ENCODE results near the gene TNS1. TPM values are rescaled to one million over a fixed set of nuclear protein-coding genes. Genes with fewer than 3 reads are reported as not detected.

Gene TNS1
- total and polyA plus RNA-seq, 9 of the 15 experiments (the other 6 are each of a cell fraction or from before 2014, with no cell fraction given): 0.13 to 2.7 (median 0.77) TPM

GRCh38 chr2:217803653-217803960 lies 199.2 kb downstream of the TNS1 start:
- H2AFZ ChIP-seq (ENCODE audit: low read depth, low read length): no peak overlapping the region
- H3K36me3 ChIP-seq (ENCODE audit: control insufficient read depth, insufficient read depth, low read length): no peaks in the 10 kb centered on the region
- ATAC-seq: no peak; the same call in 2 of the 3 replicates
- in situ Hi-C loops (cut with MboI) (no loop called here), intact Hi-C loops (cut with micrococcal nuclease) (loop anchor here (5.0 kb wide), 1 partner anchor 79 kb away; no protein-coding TSS in a partner anchor)
- H3K79me2 ChIP-seq (ENCODE audit: control insufficient read depth, insufficient read depth, low read length): no peaks in the 10 kb centered on the region
- no peak for TF ChIP-seq RBM22 (IDR thresholded peaks at IDR 0.05; ENCODE audit: low read depth, low read length, poor library complexity, severe bottlenecking)
- TF ChIP-seq ZC3H8 (IDR thresholded peaks at IDR 0.05): no peak
- no peaks in the 10 kb centered on the region; a peak in 1 of 5 replicates for H3K27me3 ChIP-seq (ENCODE audit: control insufficient read depth in 2 of 2, insufficient read depth in 2 of 2, low read length in 2 of 2)
- 0% methylated on average over 2 of the region's 3 CpGs for WGBS (ENCODE audit: insufficient coverage, low coverage, missing lambda C conversion rate)
- no peaks in the 10 kb centered on the region for H3K9me1 ChIP-seq (ENCODE audit: control insufficient read depth, insufficient read depth, low read length)
- no peak overlapping the region for H3K9ac ChIP-seq (ENCODE audit: insufficient read depth in 1 of 2, low read depth in 2 of 2, low read length in 2 of 2)
- no peak for FAIRE-seq
- H3K4me2 ChIP-seq (ENCODE audit: insufficient read depth, low read length): no peak overlapping the region
- CTCF ChIA-PET (ENCODE audit: low intra/inter-chr PET ratio): no interaction called here
- no peaks in the 10 kb centered on the region for H4K20me1 ChIP-seq (replicated peaks; ENCODE audit: control insufficient read depth, insufficient read depth, low read length)
- POLR2A ChIA-PET: interaction anchor here (0.9 kb wide), 1 partner anchor 100 kb away, joined by 3 read pairs; no protein-coding TSS in a partner anchor
- DNase-seq (ENCODE audit: extremely low read depth in 1 of 4, low spot score in 3 of 4): no peak
- no peaks in the 10 kb centered on the region for H3K9me3 ChIP-seq (replicated peaks; ENCODE audit: control insufficient read depth, insufficient read depth, low read depth, low read length)
- H3K4me3 ChIP-seq: no peak overlapping the region
- H3K4me1 ChIP-seq (replicated peaks in 1 of 2; ENCODE audit: control insufficient read depth in 2 of 2, insufficient read depth in 2 of 2, low read length in 2 of 2): peaks cover 0 to 17% of the 10 kb centered on the region in 2 experiments; a peak in 4 of 5 replicates
- H3K27ac ChIP-seq (ENCODE audit: extremely low read depth, low read depth, low read length): no peak overlapping the region
- BruUV-seq (replicated peaks): no TSS peak

DNA sequence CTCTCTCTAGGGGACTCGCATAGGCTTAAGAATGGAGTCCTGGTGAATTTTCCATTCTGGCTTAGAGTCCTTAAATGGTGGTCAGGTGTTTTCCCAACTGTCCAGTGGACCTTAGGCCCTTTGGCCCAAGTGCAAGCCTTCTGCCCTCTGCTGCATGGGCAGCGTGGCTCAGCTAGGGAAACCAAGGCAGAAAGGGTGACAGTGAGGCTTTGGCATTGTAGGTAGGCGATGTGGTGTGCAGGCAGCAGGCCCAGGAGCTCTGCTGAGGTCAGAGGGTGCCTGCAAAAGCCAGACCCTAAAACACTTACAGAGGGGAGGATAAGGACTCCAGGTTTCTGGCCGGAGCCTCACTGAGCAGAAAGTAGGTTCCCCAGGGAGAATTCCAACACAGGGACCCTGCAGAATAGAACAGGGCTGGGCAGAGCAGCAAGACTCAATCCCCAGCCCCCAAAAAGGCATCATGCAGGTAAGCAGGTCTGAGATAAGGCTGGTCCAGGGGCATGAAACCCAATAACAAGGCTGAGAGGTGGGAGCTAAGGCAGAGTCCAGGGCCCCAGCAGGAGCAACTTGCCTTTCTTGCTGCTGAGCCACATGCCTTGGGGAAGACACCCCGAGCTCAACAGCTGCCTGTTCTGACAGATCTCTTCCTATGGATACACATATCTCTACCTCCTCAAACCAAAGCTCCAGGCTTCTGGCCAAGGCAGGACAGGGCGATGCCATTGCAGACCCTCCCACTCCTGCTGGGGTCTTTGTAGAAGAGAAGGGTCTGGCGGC lies 199.7 kb downstream of the TNS1 start:
- WGBS (ENCODE audit: insufficient coverage, low coverage, missing lambda C conversion rate): 0% methylated on average over 7 of the region's 7 CpGs
- intact Hi-C loops (cut with micrococcal nuclease): loop anchor here (5.0 kb wide), 1 partner anchor 79 kb away; no protein-coding TSS in a partner anchor
- ChIA-PET POLR2A (interaction anchor here (0.7 to 0.9 kb wide), 2 partner anchors 100 to 214 kb away, joined by 3 read pairs; no protein-coding TSS in a partner anchor), CTCF (ENCODE audit: low intra/inter-chr PET ratio) (no interaction called here)
- H4K20me1 ChIP-seq (replicated peaks; ENCODE audit: control insufficient read depth, insufficient read depth, low read length): no peaks in the 10 kb centered on the region
- H2AFZ ChIP-seq (ENCODE audit: low read depth, low read length): no peak overlapping the region
- in situ Hi-C loops (cut with MboI): no loop called here
- H3K9me1 ChIP-seq (ENCODE audit: control insufficient read depth, insufficient read depth, low read length): no peaks in the 10 kb centered on the region
- H3K79me2 ChIP-seq (ENCODE audit: control insufficient read depth, insufficient read depth, low read length): no peaks in the 10 kb centered on the region
- H3K4me3 ChIP-seq: no peak overlapping the region
- H3K27me3 ChIP-seq (ENCODE audit: control insufficient read depth in 2 of 2, insufficient read depth in 2 of 2, low read length in 2 of 2): no peaks in the 10 kb centered on the region; a peak in 1 of 5 replicates
- H3K9me3 ChIP-seq (replicated peaks; ENCODE audit: control insufficient read depth, insufficient read depth, low read depth, low read length): no peaks in the 10 kb centered on the region
- H3K9ac ChIP-seq (ENCODE audit: insufficient read depth in 1 of 2, low read depth in 2 of 2, low read length in 2 of 2): no peak overlapping the region
- DNase-seq (ENCODE audit: extremely low read depth in 1 of 4, low spot score in 3 of 4) (no peak), FAIRE-seq (no peak), ATAC-seq (no peak)
- no peak overlapping the region for H3K27ac ChIP-seq (ENCODE audit: extremely low read depth, low read depth, low read length)
- peaks cover 0 to 17% of the 10 kb centered on the region in 2 experiments; a peak in 4 of 5 replicates for H3K4me1 ChIP-seq (replicated peaks in 1 of 2; ENCODE audit: control insufficient read depth in 2 of 2, insufficient read depth in 2 of 2, low read length in 2 of 2)
- no TSS peak for BruUV-seq (replicated peaks)
- H3K4me2 ChIP-seq (ENCODE audit: insufficient read depth, low read length): no peak overlapping the region
- H3K36me3 ChIP-seq (ENCODE audit: control insufficient read depth, insufficient read depth, low read length): no peaks in the 10 kb centered on the region
- TF ChIP-seq SMARCE1 (IDR thresholded peaks at IDR 0.05): no peak
- no peak for TF ChIP-seq HOMEZ (CRISPR knock-in tag; IDR thresholded peaks at IDR 0.05)
- TF ChIP-seq MTF1 (CRISPR knock-in tag; IDR thresholded peaks at IDR 0.05; ENCODE audit: borderline replicate concordance): no peak
- no peak for TF ChIP-seq ZBED1 (IDR thresholded peaks at IDR 0.05)
- no peak for TF ChIP-seq CBX1 (IDR thresholded peaks at IDR 0.05; ENCODE audit: low read depth)
- TF ChIP-seq IRF9 (tag; IDR thresholded peaks at IDR 0.05): no peak
- TF ChIP-seq MTA3 (IDR thresholded peaks at IDR 0.05; ENCODE audit: borderline replicate concordance): no peak
- TF ChIP-seq SP1 (CRISPR knock-in tag; IDR thresholded peaks at IDR 0.05): no peak
- no peak for TF ChIP-seq ZBTB1 (CRISPR knock-in tag; IDR thresholded peaks at IDR 0.05; ENCODE audit: borderline replicate concordance, low read depth)
- TF ChIP-seq MECOM (CRISPR knock-in tag; IDR thresholded peaks at IDR 0.05): no peak
- no peak for TF ChIP-seq ZNF668 (CRISPR knock-in tag; IDR thresholded peaks at IDR 0.05)
- TF ChIP-seq CHD1 (IDR thresholded peaks at IDR 0.05; ENCODE audit: low read length): no peak
- TF ChIP-seq CEBPB (tag; IDR thresholded peaks at IDR 0.05): no peak

Measured in K562 (cell line).